OCI-LY3 (cell line): ENCODE measurements around the gene ZNF423.

ENCODE experiments used
- H2AFZ ChIP-seq: fragments of 200-600, 300-600 bp; shearing (Covaris generic); 2 replicates; pipeline ENCODE4 v1.6.0; 2014; ENCODE audit warnings: antibody characterized with exemption, low read depth, low read length
- H3K27ac ChIP-seq: fragments of 200-600, 300-600 bp; sonication (generic); 2 replicates; pipeline ENCODE4 v1.5.1; 2014; ENCODE audit warnings: mild to moderate bottlenecking, low read length, moderate library complexity, mixed read lengths
- H3K27me3 ChIP-seq: fragments of 200-600, 300-600 bp; sonication (generic); 2 replicates; pipeline ENCODE4 v1.6.1; 2014; ENCODE audit warnings: low read depth, low read length, mixed read lengths
- H3K36me3 ChIP-seq: fragments of 200-600, 300-600 bp; sonication (generic); replicated peaks from 2 replicates; pipeline ENCODE3; 2014; ENCODE audit warnings: low read depth, low read length, mixed read lengths
- H3K4me1 ChIP-seq: fragments of 300-600, 200-600 bp; sonication (generic); 2 replicates; pipeline ENCODE4 v1.6.1; 2014; ENCODE audit warnings: low read length, mixed read lengths
- H3K4me2 ChIP-seq: fragments of 200-600, 300-600 bp; sonication (generic); 2 replicates; pipeline ENCODE4 v1.6.1; 2014; ENCODE audit warnings: low read length, mixed read lengths
- H3K4me3 ChIP-seq: fragments of 300-600, 200-600 bp; sonication (generic); 2 replicates; pipeline ENCODE4 v1.5.1; 2014; ENCODE audit warnings: antibody characterized with exemption, mild to moderate bottlenecking, low read length, moderate library complexity
- H3K79me2 ChIP-seq: fragments of 300-600, 200-600 bp; shearing (Covaris generic); 2 replicates; pipeline ENCODE4 v1.6.1; 2014; ENCODE audit warnings: mild to moderate bottlenecking, low read length, mixed read lengths
- H3K9ac ChIP-seq: fragments of 300-600, 200-600 bp; shearing (Covaris generic); 2 replicates; pipeline ENCODE4 v1.6.0; 2014; ENCODE audit warnings: mild to moderate bottlenecking, low read length, moderate library complexity
- H3K9me3 ChIP-seq: fragments of 200-600, 300-600 bp; shearing (Covaris generic); 2 replicates; pipeline ENCODE4 v1.6.1; 2014; ENCODE audit warnings: low read length, mixed read lengths; ENCODE audit not compliant: insufficient read depth
- H4K20me1 ChIP-seq: fragments of 200-600, 300-600 bp; sonication (generic); 2 replicates; pipeline ENCODE4 v1.6.1; 2016; ENCODE audit warnings: low read length, mixed read lengths; ENCODE audit not compliant: insufficient read depth
- CTCF ChIP-seq: fragments of 200-600, 300-600 bp; sonication (generic); IDR thresholded peaks from 2 replicates; pipeline ENCODE4 v1.5.1; 2014; ENCODE audit warnings: antibody characterized with exemption, low read length, low read depth
- EZH2phosphoT487 ChIP-seq: fragments of 200-600 bp; shearing (Covaris generic); IDR thresholded peaks from 2 replicates; pipeline ENCODE4 v1.6.1; 2018; ENCODE audit warnings: antibody characterized with exemption, mixed run types, low read depth

ZNF423 gene

GRCh38 chr16:49439676-49440075 is 416.2 kb downstream of the ZNF423 start:
- Histone ChIP-seq H3K4me2 (no peak overlapping the region), H2AFZ (no peak overlapping the region), H3K27me3 (peaks cover 38% of the 10 kb centered on the region), H3K9me3 (no peaks in the 10 kb centered on the region), H3K27ac (no peak overlapping the region), H3K36me3 (no peaks in the 10 kb centered on the region), H4K20me1 (no peaks in the 10 kb centered on the region), H3K4me3 (no peak overlapping the region), H3K4me1 (no peaks in the 10 kb centered on the region), H3K9ac (no peak overlapping the region), H3K79me2 (no peaks in the 10 kb centered on the region)
- TF ChIP-seq CTCF: no peak
- no peak for TF ChIP-seq EZH2phosphoT487

GRCh38 chr16:49439050-49439449 is 416.9 kb downstream of the ZNF423 start:
- Histone ChIP-seq H3K79me2 (no peaks in the 10 kb centered on the region), H4K20me1 (no peaks in the 10 kb centered on the region), H3K4me1 (no peaks in the 10 kb centered on the region), H3K4me3 (no peak overlapping the region), H3K27me3 (peaks cover 35% of the 10 kb centered on the region), H3K9me3 (no peaks in the 10 kb centered on the region), H3K36me3 (no peaks in the 10 kb centered on the region), H2AFZ (no peak overlapping the region), H3K9ac (no peak overlapping the region), H3K27ac (no peak overlapping the region), H3K4me2 (no peak overlapping the region)
- TF ChIP-seq EZH2phosphoT487 (no peak), CTCF (no peak)
